ENCODE results near the gene GH1.
A peak's percentile ranks its signal among the peaks of the same experiment; 100 is the strongest.
"Not testable (repeated sequence)": the region's sequence is repeated elsewhere in the genome, so short reads cannot be mapped to it uniquely, and the experiment has no call there.

The GH1 gene

DNA sequence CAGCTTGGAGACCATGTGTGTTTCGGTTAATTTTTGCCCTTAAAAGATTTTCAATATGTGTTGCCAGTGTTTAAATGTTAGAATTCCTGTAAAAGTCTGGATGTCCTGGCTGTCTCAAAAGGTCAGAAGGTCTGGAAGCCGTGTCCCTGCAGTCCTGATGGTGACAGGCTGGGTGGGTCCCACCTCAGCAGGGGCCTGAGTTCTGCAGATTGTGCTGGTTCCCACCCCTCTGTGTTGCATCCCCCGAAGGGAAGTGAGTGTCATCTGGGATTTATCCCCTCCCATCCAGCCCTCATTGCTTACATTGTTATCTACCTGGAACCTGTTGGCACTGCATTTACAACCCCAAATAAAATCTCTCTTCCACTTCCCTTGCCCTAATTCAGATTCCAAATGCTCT, 24.6 kb downstream of the GH1 start:
- DNase-seq, result not testable (repeated sequence)

GRCh38 chr17:63892316-63893037, 26.2 kb downstream of the GH1 start:
- DNase-seq, result not testable (repeated sequence)

GRCh38 chr17:63889026-63889848, 29.4 kb downstream of the GH1 start:
- DNase-seq, result peak; percentile 18

GRCh38 chr17:63885119-63885518, 33.5 kb downstream of the GH1 start:
- not testable (repeated sequence) for DNase-seq

- DNase-seq, result not testable (repeated sequence)
Observed at GRCh38 chr17:63882626-63883126, 36.0 kb downstream of the GH1 start.

DNA sequence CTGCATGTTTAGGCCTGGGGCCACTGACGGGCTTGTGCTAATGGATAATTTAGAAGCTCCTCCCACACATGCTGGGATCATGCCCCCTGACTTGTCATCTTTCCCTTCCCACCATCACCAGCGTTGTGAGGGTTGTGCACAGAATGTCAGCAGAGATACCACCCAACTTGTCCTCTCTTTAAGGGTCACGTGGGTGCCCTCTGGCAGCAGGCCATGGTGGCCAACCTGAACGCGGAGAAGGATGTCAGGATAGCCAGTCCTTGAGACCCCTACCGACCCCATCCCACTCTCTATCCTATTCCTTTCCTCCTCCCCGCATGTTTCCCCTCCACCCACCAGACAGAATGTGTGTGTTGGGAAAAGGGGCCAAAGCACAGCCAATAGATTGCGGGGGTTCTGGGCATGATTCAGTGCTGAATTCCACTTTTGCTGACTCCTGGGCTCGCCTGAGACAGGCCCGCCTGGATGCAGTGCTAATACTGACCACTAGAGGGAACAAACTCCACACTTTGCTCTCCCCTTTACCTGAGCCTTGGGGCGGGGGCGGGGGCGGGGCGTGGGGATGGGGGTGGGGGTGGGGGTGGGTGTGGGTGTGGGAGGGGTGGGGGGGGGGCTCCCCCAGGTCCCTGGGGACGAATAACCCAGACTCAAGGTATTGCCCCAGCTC, 36.6 kb downstream of the GH1 start, which contains the start of gene GH2:
GH2 (minus strand) TSS at position 10 of the 667 bp plus-strand sequence. CDS start 143 bp downstream, outside the sequence.
- no peak for DNase-seq

DNA sequence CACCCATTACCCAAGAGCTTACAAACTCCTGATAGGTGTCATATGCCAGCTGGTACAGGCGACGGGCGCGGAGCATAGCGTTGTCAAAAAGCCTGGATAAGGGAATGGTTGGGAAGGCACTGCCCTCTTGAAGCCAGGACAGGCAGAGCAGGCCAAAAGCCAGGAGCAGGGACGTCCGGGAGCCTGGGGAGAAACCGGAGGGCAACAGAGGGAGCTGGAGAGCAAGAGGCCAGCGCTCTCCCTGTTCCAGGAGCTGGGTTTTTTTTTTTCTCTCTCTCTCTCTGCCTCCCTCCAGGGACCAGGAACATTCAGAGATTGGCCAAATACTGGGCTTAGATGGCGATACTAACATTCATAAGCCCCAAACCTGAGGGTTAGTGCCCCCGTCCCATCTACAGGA, 37.3 kb downstream of the GH1 start:
- not testable (repeated sequence) for DNase-seq

DNA sequence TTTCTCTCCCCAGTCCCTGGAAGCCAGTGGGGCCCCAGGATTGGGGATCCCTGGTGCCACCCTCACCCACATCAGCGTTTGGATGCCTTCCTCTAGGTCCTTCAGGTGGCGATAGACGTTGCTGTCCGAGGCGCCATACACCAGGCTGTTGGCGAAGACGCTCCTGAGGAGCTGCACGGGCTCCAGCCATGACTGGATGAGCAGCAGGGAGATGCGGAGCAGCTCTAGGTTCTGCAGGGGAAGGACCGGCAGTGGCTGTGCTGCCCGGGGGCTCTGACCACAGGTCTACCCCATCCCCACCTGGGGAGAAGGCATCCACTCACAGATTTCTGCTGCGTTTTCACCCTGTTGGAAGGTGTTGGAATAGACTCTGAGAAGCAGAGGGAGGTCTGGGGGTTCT, 37.9 kb downstream of the GH1 start:
- no peak for DNase-seq

GRCh38 chr17:63878413-63878812, 40.2 kb downstream of the GH1 start:
- DNase-seq, result not testable (repeated sequence)

DNA sequence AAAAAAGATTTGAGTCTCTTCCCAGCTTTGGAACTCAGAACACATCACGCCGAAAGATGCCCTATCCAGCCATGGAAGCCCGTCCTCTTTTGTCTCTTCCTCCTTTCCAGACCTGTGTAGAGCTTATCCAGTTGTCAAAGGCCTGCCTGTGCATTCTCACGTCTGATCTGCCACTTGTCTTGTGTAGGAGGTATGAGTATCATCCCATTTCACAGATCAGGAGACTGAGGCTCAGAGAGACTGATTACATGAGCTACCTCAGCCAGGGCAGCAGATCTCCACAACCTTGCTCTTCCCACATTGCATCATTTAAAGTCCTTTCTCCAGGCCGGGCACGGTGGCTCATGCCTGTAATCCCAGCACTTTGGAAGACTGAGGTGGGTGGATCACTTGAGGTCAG, 43.9 kb downstream of the GH1 start:
- not testable (repeated sequence) for DNase-seq

DNA sequence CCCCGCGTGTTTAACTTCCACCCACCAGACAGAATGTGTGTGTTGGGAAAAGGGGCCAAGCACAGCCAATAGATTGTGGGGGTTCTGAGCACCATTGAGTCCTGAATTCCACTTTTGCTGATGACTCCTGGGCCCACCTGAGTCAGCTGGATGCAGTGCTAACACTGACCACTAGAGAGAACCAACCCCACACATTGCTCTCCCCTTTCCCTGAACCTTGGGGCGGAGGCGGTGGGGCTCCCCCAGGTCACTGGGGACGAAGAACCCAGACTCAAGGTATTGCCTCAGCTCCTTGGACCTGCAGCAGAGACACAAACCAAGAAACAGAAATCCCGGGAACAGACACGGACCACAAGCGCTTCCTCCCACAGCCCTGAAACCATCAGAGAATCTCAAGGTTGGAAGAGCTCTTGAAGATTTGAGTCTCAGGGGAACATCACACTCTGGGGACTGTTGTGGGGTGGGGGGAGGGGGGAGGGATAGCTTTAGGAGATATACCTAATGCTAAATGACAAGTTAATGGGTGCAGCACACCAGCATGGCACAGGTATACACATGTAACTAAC, 44.5 kb downstream of the GH1 start:
- not testable (repeated sequence) for DNase-seq

DNA sequence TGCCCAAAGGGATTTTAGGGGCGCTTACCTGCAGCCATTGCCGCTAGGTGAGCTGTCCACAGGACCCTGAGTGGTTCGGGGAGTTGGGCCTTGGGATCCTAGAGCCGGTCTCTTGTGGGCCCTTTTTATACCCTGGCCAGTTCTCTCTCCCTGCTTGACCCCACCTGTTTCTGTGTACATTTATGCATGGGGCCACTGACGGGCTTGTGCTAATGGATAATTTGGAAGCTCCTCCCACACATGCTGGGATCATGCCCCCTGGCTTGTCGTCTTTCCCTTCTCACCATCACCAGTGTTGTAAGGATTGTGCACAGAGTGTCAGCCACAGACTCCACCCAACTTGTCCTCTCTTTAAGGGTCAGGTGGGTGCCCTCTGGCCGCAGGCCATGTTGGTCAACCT, 45.1 kb downstream of the GH1 start, which contains the start of gene CSH2:
CSH2 (minus strand) TSS at position 101 of the 400 bp plus-strand sequence; CDS start at position 38, 63 bp downstream.
- not testable (repeated sequence) for DNase-seq

GRCh38 chr17:63871646-63872365, 46.8 kb downstream of the GH1 start:
- DNase-seq, result not testable (repeated sequence)

DNA sequence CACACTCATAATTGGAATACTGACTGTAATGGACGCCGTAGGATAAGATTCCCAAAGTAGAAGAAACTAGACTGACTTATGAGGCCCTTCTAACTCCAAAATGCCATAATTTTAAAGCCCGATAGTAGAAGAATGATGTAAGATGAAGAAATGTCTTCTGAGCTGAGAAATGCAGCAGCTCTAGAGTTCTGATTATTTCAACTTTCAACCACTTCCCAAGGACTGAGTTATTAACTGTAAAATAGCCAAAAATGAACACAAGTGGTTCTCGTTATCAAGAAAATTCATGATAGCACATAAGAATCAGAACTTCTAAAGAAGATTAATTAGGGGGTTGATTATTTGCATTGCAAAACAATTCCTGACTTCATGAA, 48.4 kb downstream of the GH1 start:
- not testable (repeated sequence) for DNase-seq

- DNase-seq, result not testable (repeated sequence)
Observed at GRCh38 chr17:63869491-63870291, 48.9 kb downstream of the GH1 start.

All from NCI-H2171 (cell line).